ENCODE data around the gene GATB.

The GATB gene

GRCh38 chr4:151788021-151788420 is 27.2 kb upstream of the GATB start:
- H3K4me3 ChIP-seq (ENCODE audit: insufficient read depth, low read length, poor library complexity, severe bottlenecking), result no peak overlapping the region
- no peak overlapping the region for H3K4me2 ChIP-seq (ENCODE audit: low read depth, low read length, poor library complexity, severe bottlenecking)
- TF ChIP-seq, protein P1, sequence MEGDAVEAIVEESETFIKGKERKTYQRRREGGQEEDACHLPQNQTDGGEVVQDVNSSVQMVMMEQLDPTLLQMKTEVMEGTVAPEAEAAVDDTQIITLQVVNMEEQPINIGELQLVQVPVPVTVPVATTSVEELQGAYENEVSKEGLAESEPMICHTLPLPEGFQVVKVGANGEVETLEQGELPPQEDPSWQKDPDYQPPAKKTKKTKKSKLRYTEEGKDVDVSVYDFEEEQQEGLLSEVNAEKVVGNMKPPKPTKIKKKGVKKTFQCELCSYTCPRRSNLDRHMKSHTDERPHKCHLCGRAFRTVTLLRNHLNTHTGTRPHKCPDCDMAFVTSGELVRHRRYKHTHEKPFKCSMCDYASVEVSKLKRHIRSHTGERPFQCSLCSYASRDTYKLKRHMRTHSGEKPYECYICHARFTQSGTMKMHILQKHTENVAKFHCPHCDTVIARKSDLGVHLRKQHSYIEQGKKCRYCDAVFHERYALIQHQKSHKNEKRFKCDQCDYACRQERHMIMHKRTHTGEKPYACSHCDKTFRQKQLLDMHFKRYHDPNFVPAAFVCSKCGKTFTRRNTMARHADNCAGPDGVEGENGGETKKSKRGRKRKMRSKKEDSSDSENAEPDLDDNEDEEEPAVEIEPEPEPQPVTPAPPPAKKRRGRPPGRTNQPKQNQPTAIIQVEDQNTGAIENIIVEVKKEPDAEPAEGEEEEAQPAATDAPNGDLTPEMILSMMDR (IDR thresholded peaks at IDR 0.05; ENCODE audit: insufficient read depth, low read length, poor library complexity, severe bottlenecking), result no peak
- TF ChIP-seq EZH2phosphoT487 (conservative IDR thresholded peaks at IDR 0.05; ENCODE audit: low read length), result no peak
- no peaks in the 10 kb centered on the region for H3K79me2 ChIP-seq (ENCODE audit: insufficient read depth, low read length)
- H3K9ac ChIP-seq (ENCODE audit: low read length), result no peak overlapping the region
- H3K9me3 ChIP-seq (ENCODE audit: insufficient read depth, low read length), result no peaks in the 10 kb centered on the region
- no peaks in the 10 kb centered on the region for H3K27me3 ChIP-seq (ENCODE audit: low read length)
- no peak overlapping the region for H3K27ac ChIP-seq (ENCODE audit: low read depth, low read length)
- no peak overlapping the region for H2AFZ ChIP-seq (ENCODE audit: low read depth, low read length, severe bottlenecking)
- H4K20me1 ChIP-seq (ENCODE audit: low read depth, low read length), result no peaks in the 10 kb centered on the region
- no peaks in the 10 kb centered on the region for H3K36me3 ChIP-seq (ENCODE audit: low read length)
- no peaks in the 10 kb centered on the region for H3K9me2 ChIP-seq (replicated peaks; ENCODE audit: insufficient read depth, low read length)
- H3F3A ChIP-seq (ENCODE audit: insufficient read depth), result no peaks in the 10 kb centered on the region

DNA sequence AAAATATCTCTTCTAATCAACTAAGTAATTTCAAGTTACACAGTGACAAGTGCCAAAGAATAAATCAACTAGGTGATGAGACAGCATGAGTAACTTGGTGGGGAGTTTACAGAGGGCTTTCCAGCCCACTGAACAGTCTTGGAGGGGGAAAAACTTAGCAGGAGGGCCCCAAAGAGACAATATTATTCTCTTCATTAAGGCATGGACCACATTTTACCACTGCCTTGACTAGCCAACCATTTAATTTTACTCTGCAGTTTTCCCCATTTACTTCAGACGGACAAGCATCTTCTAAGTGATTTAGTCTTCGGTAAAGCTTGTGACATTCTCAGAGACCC is 25.3 kb upstream of the GATB start:
- Histone ChIP-seq H2AFZ (ENCODE audit: low read depth, low read length, severe bottlenecking) (no peak overlapping the region), H3K4me2 (ENCODE audit: low read depth, low read length, poor library complexity, severe bottlenecking) (no peak overlapping the region)

GRCh38 chr4:151785484-151786157 is 24.8 kb upstream of the GATB start:
- no peaks in the 10 kb centered on the region for H3K79me2 ChIP-seq (ENCODE audit: insufficient read depth, low read length)
- no peaks in the 10 kb centered on the region for H3K27me3 ChIP-seq (ENCODE audit: low read length)
- no peaks in the 10 kb centered on the region for H3K9me2 ChIP-seq (replicated peaks; ENCODE audit: insufficient read depth, low read length)
- no peak overlapping the region for H3K4me2 ChIP-seq (ENCODE audit: low read depth, low read length, poor library complexity, severe bottlenecking)
- no peaks in the 10 kb centered on the region for H3F3A ChIP-seq (ENCODE audit: insufficient read depth)
- H3K4me3 ChIP-seq (ENCODE audit: insufficient read depth, low read length, poor library complexity, severe bottlenecking), result no peak overlapping the region
- H3K9ac ChIP-seq (ENCODE audit: low read length), result no peak overlapping the region
- no peak overlapping the region for H3K27ac ChIP-seq (ENCODE audit: low read depth, low read length)
- no peaks in the 10 kb centered on the region for H3K9me3 ChIP-seq (ENCODE audit: insufficient read depth, low read length)
- no peaks in the 10 kb centered on the region for H4K20me1 ChIP-seq (ENCODE audit: low read depth, low read length)
- no peak overlapping the region for H2AFZ ChIP-seq (ENCODE audit: low read depth, low read length, severe bottlenecking)
- no peak for TF ChIP-seq EZH2phosphoT487 (conservative IDR thresholded peaks at IDR 0.05; ENCODE audit: low read length)
- TF ChIP-seq, protein P1 (IDR thresholded peaks at IDR 0.05; ENCODE audit: insufficient read depth, low read length, poor library complexity, severe bottlenecking), result no peak
- no peaks in the 10 kb centered on the region for H3K36me3 ChIP-seq (ENCODE audit: low read length)

More for the DNA sequence above, 25.3 kb upstream of the GATB start:
- TF ChIP-seq, protein P1 (IDR thresholded peaks at IDR 0.05; ENCODE audit: insufficient read depth, low read length, poor library complexity, severe bottlenecking), result no peak
- TF ChIP-seq EZH2phosphoT487 (conservative IDR thresholded peaks at IDR 0.05; ENCODE audit: low read length), result no peak
- Histone ChIP-seq H3K79me2 (ENCODE audit: insufficient read depth, low read length) (no peaks in the 10 kb centered on the region), H3K27me3 (ENCODE audit: low read length) (no peaks in the 10 kb centered on the region), H3K27ac (ENCODE audit: low read depth, low read length) (no peak overlapping the region), H3K9me2 (replicated peaks; ENCODE audit: insufficient read depth, low read length) (no peaks in the 10 kb centered on the region), H3F3A (ENCODE audit: insufficient read depth) (no peaks in the 10 kb centered on the region), H3K9ac (ENCODE audit: low read length) (no peak overlapping the region), H3K9me3 (ENCODE audit: insufficient read depth, low read length) (no peaks in the 10 kb centered on the region), H4K20me1 (ENCODE audit: low read depth, low read length) (no peaks in the 10 kb centered on the region), H3K4me3 (ENCODE audit: insufficient read depth, low read length, poor library complexity, severe bottlenecking) (no peak overlapping the region), H3K36me3 (ENCODE audit: low read length) (no peaks in the 10 kb centered on the region)

All from SU-DHL-6 (cell line).